T-helper 2 cell treated with Interferon-gamma antibody and Interleukin-4, amounts not matched to agents 5 μg/mL and 100 μg/mL, for 36 hours (primary cell): Measurements from ENCODE around the gene SLC6A3.

Source experiments
- DNase-seq: peaks from one replicate; pipeline ENCODE4 v3.0.0; 2021; ENCODE audit warnings: low spot score
- H3K27ac Mint-ChIP-seq: one replicate; pipeline ENCODE4 v1.8.0; 2021; ENCODE audit warnings: mild to moderate bottlenecking, mixed read lengths
- H3K27me3 Mint-ChIP-seq: one replicate; pipeline ENCODE4 v1.8.0; 2021; ENCODE audit warnings: low read depth, mixed read lengths
- H3K36me3 Mint-ChIP-seq: one replicate; pipeline ENCODE4 v1.8.0; 2021; ENCODE audit warnings: low read depth, mixed read lengths
- H3K4me1 Mint-ChIP-seq: one replicate; pipeline ENCODE4 v1.8.0; 2021; ENCODE audit warnings: low read depth, mixed read lengths
- H3K4me3 Mint-ChIP-seq: one replicate; pipeline ENCODE4 v1.8.0; 2022; ENCODE audit warnings: mild to moderate bottlenecking, moderate library complexity, mixed read lengths
- H3K9me3 Mint-ChIP-seq: one replicate; pipeline ENCODE4 v1.8.0; 2021; ENCODE audit warnings: mixed read lengths

The SLC6A3 gene

GRCh38 chr5:1420211-1421195, 24.7 kb downstream of the SLC6A3 start:
- no peak overlapping the region for H3K4me3 Mint-ChIP-seq
- H3K27ac Mint-ChIP-seq, result no peak overlapping the region
- DNase-seq, result no peak
- H3K4me1 Mint-ChIP-seq, result no peaks in the 10 kb centered on the region
- H3K9me3 Mint-ChIP-seq, result peaks cover 5% of the 10 kb centered on the region
- no peaks in the 10 kb centered on the region for H3K27me3 Mint-ChIP-seq
- no peaks in the 10 kb centered on the region for H3K36me3 Mint-ChIP-seq

- no peaks in the 10 kb centered on the region for H3K4me1 Mint-ChIP-seq
- DNase-seq, result no peak
- H3K4me3 Mint-ChIP-seq, result no peak overlapping the region
- H3K9me3 Mint-ChIP-seq, result no peaks in the 10 kb centered on the region
- no peaks in the 10 kb centered on the region for H3K27me3 Mint-ChIP-seq
- no peak overlapping the region for H3K27ac Mint-ChIP-seq
- H3K36me3 Mint-ChIP-seq, result no peaks in the 10 kb centered on the region
Measured at GRCh38 chr5:1419476-1420210, 25.6 kb downstream of the SLC6A3 start.

- no peaks in the 10 kb centered on the region for H3K36me3 Mint-ChIP-seq
- no peak overlapping the region for H3K27ac Mint-ChIP-seq
- no peak for DNase-seq
- no peak overlapping the region for H3K4me3 Mint-ChIP-seq
- no peaks in the 10 kb centered on the region for H3K9me3 Mint-ChIP-seq
- H3K4me1 Mint-ChIP-seq, result no peaks in the 10 kb centered on the region
- H3K27me3 Mint-ChIP-seq, result no peaks in the 10 kb centered on the region
Measured at GRCh38 chr5:1418921-1419280, 26.3 kb downstream of the SLC6A3 start.

GRCh38 chr5:1418238-1418920, 26.9 kb downstream of the SLC6A3 start:
- no peaks in the 10 kb centered on the region for H3K36me3 Mint-ChIP-seq
- H3K4me3 Mint-ChIP-seq, result no peak overlapping the region
- no peaks in the 10 kb centered on the region for H3K4me1 Mint-ChIP-seq
- no peaks in the 10 kb centered on the region for H3K27me3 Mint-ChIP-seq
- H3K27ac Mint-ChIP-seq, result no peak overlapping the region
- no peaks in the 10 kb centered on the region for H3K9me3 Mint-ChIP-seq
- DNase-seq, result no peak

GRCh38 chr5:1417586-1418225, 27.5 kb downstream of the SLC6A3 start:
- no peak overlapping the region for H3K4me3 Mint-ChIP-seq
- H3K4me1 Mint-ChIP-seq, result no peaks in the 10 kb centered on the region
- H3K9me3 Mint-ChIP-seq, result no peaks in the 10 kb centered on the region
- DNase-seq, result no peak
- no peaks in the 10 kb centered on the region for H3K27me3 Mint-ChIP-seq
- H3K27ac Mint-ChIP-seq, result no peak overlapping the region
- H3K36me3 Mint-ChIP-seq, result no peaks in the 10 kb centered on the region

GRCh38 chr5:1416856-1417469, 28.3 kb downstream of the SLC6A3 start:
- Mint-ChIP-seq H3K27me3 (no peaks in the 10 kb centered on the region), H3K36me3 (no peaks in the 10 kb centered on the region), H3K9me3 (no peaks in the 10 kb centered on the region), H3K4me1 (no peaks in the 10 kb centered on the region), H3K27ac (no peak overlapping the region), H3K4me3 (no peak overlapping the region)
- no peak for DNase-seq

- no peaks in the 10 kb centered on the region for H3K27me3 Mint-ChIP-seq
- no peaks in the 10 kb centered on the region for H3K9me3 Mint-ChIP-seq
- no peak overlapping the region for H3K4me3 Mint-ChIP-seq
- DNase-seq, result no peak
- no peaks in the 10 kb centered on the region for H3K4me1 Mint-ChIP-seq
- H3K27ac Mint-ChIP-seq, result no peak overlapping the region
- H3K36me3 Mint-ChIP-seq, result no peaks in the 10 kb centered on the region
Measured at GRCh38 chr5:1415626-1416360, 29.4 kb downstream of the SLC6A3 start.

GRCh38 chr5:1415059-1415425, 30.2 kb downstream of the SLC6A3 start:
- no peaks in the 10 kb centered on the region for H3K4me1 Mint-ChIP-seq
- no peak overlapping the region for H3K27ac Mint-ChIP-seq
- DNase-seq, result no peak
- H3K4me3 Mint-ChIP-seq, result no peak overlapping the region
- H3K9me3 Mint-ChIP-seq, result no peaks in the 10 kb centered on the region
- no peaks in the 10 kb centered on the region for H3K27me3 Mint-ChIP-seq
- no peaks in the 10 kb centered on the region for H3K36me3 Mint-ChIP-seq

GRCh38 chr5:1414311-1415058, 30.8 kb downstream of the SLC6A3 start:
- Mint-ChIP-seq H3K4me1 (no peaks in the 10 kb centered on the region), H3K9me3 (no peaks in the 10 kb centered on the region), H3K27ac (no peak overlapping the region), H3K36me3 (no peaks in the 10 kb centered on the region), H3K27me3 (no peaks in the 10 kb centered on the region), H3K4me3 (no peak overlapping the region)
- DNase-seq, result no peak

GRCh38 chr5:1413611-1414241, 31.5 kb downstream of the SLC6A3 start:
- no peaks in the 10 kb centered on the region for H3K9me3 Mint-ChIP-seq
- H3K27me3 Mint-ChIP-seq, result no peaks in the 10 kb centered on the region
- no peak overlapping the region for H3K27ac Mint-ChIP-seq
- no peak for DNase-seq
- no peaks in the 10 kb centered on the region for H3K36me3 Mint-ChIP-seq
- no peak overlapping the region for H3K4me3 Mint-ChIP-seq
- H3K4me1 Mint-ChIP-seq, result no peaks in the 10 kb centered on the region

GRCh38 chr5:1413211-1413610, 32.0 kb downstream of the SLC6A3 start:
- DNase-seq, result no peak
- Mint-ChIP-seq H3K4me1 (no peaks in the 10 kb centered on the region), H3K4me3 (no peak overlapping the region), H3K27me3 (no peaks in the 10 kb centered on the region), H3K9me3 (no peaks in the 10 kb centered on the region), H3K36me3 (no peaks in the 10 kb centered on the region), H3K27ac (no peak overlapping the region)

GRCh38 chr5:1412621-1413020, 32.6 kb downstream of the SLC6A3 start:
- DNase-seq, result no peak
- Mint-ChIP-seq H3K9me3 (no peaks in the 10 kb centered on the region), H3K4me3 (no peak overlapping the region), H3K4me1 (no peaks in the 10 kb centered on the region), H3K27me3 (no peaks in the 10 kb centered on the region), H3K36me3 (no peaks in the 10 kb centered on the region), H3K27ac (no peak overlapping the region)
